GM18505 (cell line): ENCODE measurements around the gene LARP1.

Experiments used
- ATAC-seq: cut with Tn5 transposase; IDR thresholded peaks from one replicate; pipeline ENCODE4 v1.9.1; 2021; ENCODE audit not compliant: unreplicated experiment
- POLR2A ChIP-seq: IDR thresholded peaks from 4 replicates; pipeline ENCODE4 v1.6.1; 2011; ENCODE audit warnings: borderline replicate concordance; ENCODE audit not compliant: insufficient read depth, insufficient read length; ENCODE audit errors: extremely low read depth

Gene LARP1

GRCh38 chr5:154863291-154864080 lies 108.3 kb downstream of the LARP1 start:
- TF ChIP-seq POLR2A = no peak
- ATAC-seq = no peak

GRCh38 chr5:154865466-154866184 lies 110.4 kb downstream of the LARP1 start:
- no peak for TF ChIP-seq POLR2A
- ATAC-seq = no peak

GRCh38 chr5:154866841-154867240 lies 111.7 kb downstream of the LARP1 start:
- ATAC-seq = no peak
- TF ChIP-seq POLR2A = no peak
